H1 (cell line): ENCODE data around the gene WNK2. TPM values are rescaled to one million over a fixed set of nuclear protein-coding genes. Genes with fewer than 3 reads are reported as not detected.

Experiments
- CTCF ChIA-PET: fragments of 300-600 bp; sonication (Branson Sonifier 250); formaldehyde crosslinking; loops from one replicate; lab custom pipeline; 2021; ENCODE audit not compliant: partially characterized antibody; lab: Charles Lee
- POLR2A ChIA-PET: fragments of 300-600 bp; sonication (Branson Sonifier 250); formaldehyde crosslinking; loops from one replicate; lab custom pipeline; 2021; ENCODE audit warnings: inconsistent platforms; ENCODE audit not compliant: partially characterized antibody; lab: Charles Lee
- DNase-seq, 2 experiments: peaks; one replicate each; pipeline versions ENCODE4 v3.0.0 to v3.0.0-alpha.2; 2010 to 2022; ENCODE audit warnings: low spot score in 2 of 2, low read depth in 1 of 2, mixed read lengths in 1 of 2
- FAIRE-seq: peaks from 2 replicates; lab custom pipeline; 2011; peaks lifted over from hg19 to GRCh38; lab: Jason Lieb, UNC
- H2AFZ ChIP-seq: 2 replicates; pipeline ENCODE4 v1.8.1; 2012; ENCODE audit warnings: low read length, inconsistent platforms
- H2AK5ac ChIP-seq: 2 replicates; pipeline ENCODE4 v1.6.1; 2013; ENCODE audit warnings: low read depth, low read length
- H2BK120ac ChIP-seq: replicated peaks from 2 replicates; pipeline ENCODE3; 2013; ENCODE audit warnings: low read depth, low read length, inconsistent platforms
- H2BK12ac ChIP-seq: 2 replicates; pipeline ENCODE4 v1.6.1; 2013; ENCODE audit warnings: low read depth, low read length
- H2BK15ac ChIP-seq: 2 replicates; pipeline ENCODE4 v1.6.1; 2013; ENCODE audit warnings: low read length
- H2BK20ac ChIP-seq: 2 replicates; pipeline ENCODE4 v1.6.1; 2013; ENCODE audit warnings: low read length
- H2BK5ac ChIP-seq: 2 replicates; pipeline ENCODE4 v1.6.1; 2013; ENCODE audit warnings: low read depth, low read length
- H3K14ac ChIP-seq: 2 replicates; pipeline ENCODE4 v1.6.1; 2013; ENCODE audit warnings: inconsistent platforms; ENCODE audit not compliant: insufficient read length
- H3K18ac ChIP-seq: 2 replicates; pipeline ENCODE4 v1.6.1; 2013; ENCODE audit warnings: low read length; ENCODE audit errors: extremely low read depth
- H3K23ac ChIP-seq: 2 replicates; pipeline ENCODE4 v1.6.1; 2013; ENCODE audit warnings: inconsistent platforms; ENCODE audit not compliant: insufficient read length
- H3K23me2 ChIP-seq: 2 replicates; pipeline ENCODE4 v1.6.1; 2013; ENCODE audit warnings: low read depth, low read length
- H3K27ac ChIP-seq: 2 replicates; pipeline ENCODE4 v1.6.1; 2011; ENCODE audit warnings: low read depth, low read length, inconsistent platforms
- H3K27me3 ChIP-seq, 4 experiments: replicated peaks in 1 of 4; 1 replicate in 1 of 4; 2 replicates in 3 of 4; pipeline versions ENCODE4 v1.6.1 to v1.8.1; 2011 to 2013; ENCODE audit warnings: low read length in 3 of 4, mild to moderate bottlenecking in 3 of 4, inconsistent platforms in 2 of 4, mixed read lengths in 2 of 4, moderate library complexity in 1 of 4; ENCODE audit not compliant: control insufficient read depth in 3 of 4, insufficient read depth in 3 of 4; ENCODE audit errors: extremely low read depth in 1 of 4
- H3K36me3 ChIP-seq, 4 experiments: 2 replicates each; pipeline versions ENCODE4 v1.6.1 to v1.8.1; 2011 to 2013; ENCODE audit warnings: mild to moderate bottlenecking in 4 of 4, low read length in 3 of 4, moderate library complexity in 2 of 4, control low read depth in 1 of 4, inconsistent platforms in 1 of 4; ENCODE audit not compliant: insufficient read depth in 4 of 4, control insufficient read depth in 2 of 4
- H3K4ac ChIP-seq: replicated peaks from 2 replicates; pipeline ENCODE3; 2013; ENCODE audit warnings: low read length, low read depth, mixed read lengths, inconsistent platforms; ENCODE audit not compliant: insufficient read length
- H3K4me1 ChIP-seq, 4 experiments: replicated peaks in 1 of 4; 1 replicate in 1 of 4; 2 replicates in 3 of 4; pipeline versions ENCODE4 v1.6.1 to v1.8.1; 2011 to 2013; ENCODE audit warnings: low read length in 3 of 4, inconsistent platforms in 2 of 4, mixed read lengths in 1 of 4; ENCODE audit not compliant: insufficient read depth in 4 of 4, control insufficient read depth in 3 of 4
- H3K4me2 ChIP-seq, 2 experiments: 2 replicates each; pipeline versions ENCODE4 v1.6.1 to v1.8.1; 2011 to 2013; ENCODE audit warnings: low read depth in 2 of 2, low read length in 2 of 2, control low read depth in 1 of 2, inconsistent platforms in 1 of 2, mild to moderate bottlenecking in 1 of 2; ENCODE audit not compliant: insufficient read depth in 1 of 2
- H3K4me3 ChIP-seq, 4 experiments: fragments of 200-600, 300-600 bp in 1 of 4; sonication (generic), shearing (Covaris generic), sonication (Bioruptor Twin) in 1 of 4; 2 replicates each; pipeline versions ENCODE4 v1.5.1 to v1.8.1; 2011 to 2016; ENCODE audit warnings: low read length in 4 of 4, low read depth in 3 of 4, control low read depth in 2 of 4, inconsistent platforms in 2 of 4, mild to moderate bottlenecking in 2 of 4, mixed read lengths in 1 of 4, moderate library complexity in 1 of 4; ENCODE audit not compliant: insufficient read depth in 2 of 4; ENCODE audit errors: extremely low read depth in 1 of 4
- H3K56ac ChIP-seq: replicated peaks from 2 replicates; pipeline ENCODE3; 2013; ENCODE audit warnings: low read depth, mild to moderate bottlenecking, mixed read lengths, low read length, inconsistent platforms; ENCODE audit not compliant: insufficient read length
- H3K79me1 ChIP-seq: 2 replicates; pipeline ENCODE4 v1.6.1; 2013; ENCODE audit warnings: low read depth, low read length, control low read depth
- H3K79me2 ChIP-seq, 2 experiments: 2 replicates each; pipeline versions ENCODE4 v1.6.1 to v1.8.1; 2012 to 2013; ENCODE audit warnings: low read length in 2 of 2, mild to moderate bottlenecking in 2 of 2, inconsistent platforms in 1 of 2; ENCODE audit not compliant: insufficient read depth in 2 of 2, control insufficient read depth in 1 of 2
- H3K9ac ChIP-seq, 4 experiments: replicated peaks in 1 of 4; 1 replicate in 1 of 4; 2 replicates in 3 of 4; pipeline versions ENCODE4 v1.6.1 to v1.8.1; 2011 to 2013; ENCODE audit warnings: low read depth in 3 of 4, low read length in 3 of 4, control low read depth in 2 of 4, mild to moderate bottlenecking in 2 of 4, moderate library complexity in 2 of 4, inconsistent platforms in 1 of 4; ENCODE audit errors: extremely low read depth in 1 of 4
- H3K9me3 ChIP-seq, 2 experiments: 2 replicates each; pipeline versions ENCODE4 v1.6.1 to v1.8.1; 2012 to 2013; ENCODE audit warnings: mild to moderate bottlenecking in 2 of 2, moderate library complexity in 2 of 2, control low read depth in 1 of 2, inconsistent platforms in 1 of 2, low read depth in 1 of 2, low read length in 1 of 2, mixed read lengths in 1 of 2; ENCODE audit not compliant: insufficient read depth in 2 of 2
- H4K20me1 ChIP-seq, 2 experiments: replicated peaks in 1 of 2; 2 replicates each; pipeline versions ENCODE3 to v1.8.1; 2011 to 2013; ENCODE audit warnings: inconsistent platforms in 2 of 2, low read length in 2 of 2, mild to moderate bottlenecking in 1 of 2; ENCODE audit not compliant: insufficient read depth in 2 of 2, control insufficient read depth in 1 of 2
- H4K5ac ChIP-seq: 2 replicates; pipeline ENCODE4 v1.6.1; 2013; ENCODE audit warnings: low read length, low read depth, mixed read lengths, inconsistent platforms; ENCODE audit not compliant: insufficient read length
- H4K8ac ChIP-seq: 2 replicates; pipeline ENCODE4 v1.8.0; 2013; ENCODE audit warnings: mild to moderate bottlenecking, moderate library complexity, low read length, inconsistent platforms; ENCODE audit not compliant: insufficient read depth; ENCODE audit errors: extremely low read depth
- H4K91ac ChIP-seq: replicated peaks from 2 replicates; pipeline ENCODE3; 2013; ENCODE audit warnings: low read length, mixed read lengths, inconsistent platforms; ENCODE audit not compliant: insufficient read length
- POLR2A ChIP-seq, 2 experiments: IDR thresholded peaks; 1 replicate in 1 of 2; 2 replicates in 1 of 2; pipeline ENCODE4 v1.6.1; 2011; ENCODE audit warnings: low read depth in 2 of 2, low read length in 2 of 2, mild to moderate bottlenecking in 2 of 2; ENCODE audit errors: control extremely low read depth in 1 of 2
- RBBP5 ChIP-seq: IDR thresholded peaks from 2 replicates; pipeline ENCODE4 v1.7.1; 2012; ENCODE audit warnings: low read depth, mild to moderate bottlenecking, inconsistent platforms, low read length, moderate library complexity, borderline replicate concordance
- TEAD4 ChIP-seq: IDR thresholded peaks from 2 replicates; pipeline ENCODE4 v1.6.1; 2012; ENCODE audit warnings: low read depth, low read length, inconsistent platforms, mixed read lengths
- WGBS, 2 experiments: shearing (Covaris generic) in 1 of 2; methylation state at CpG; one replicate each; pipeline versions ENCODE4 v1.1.6 to v1.1.7; 2013 to 2015; ENCODE audit warnings: low lambda C conversion rate in 2 of 2, mixed read lengths in 2 of 2, inconsistent platforms in 1 of 2, low coverage in 1 of 2, missing lambda C conversion rate in 1 of 2; ENCODE audit not compliant: insufficient replicate concordance in 2 of 2, insufficient coverage in 1 of 2, insufficient read length in 1 of 2; ENCODE audit errors: extremely low coverage in 1 of 2, missing lambda C conversion rate in 1 of 2; 5-methylcytosine and 5-hydroxymethylcytosine counted together
- polyA plus RNA-seq, 7 experiments: library from polyadenylated mRNA; depleted of rRNA in 3 of 7; stranded (reverse) in 5 of 7; unstranded in 2 of 7; fragments of >200 nt in 5 of 7; fragments of 200-250 nt in 2 of 7; gene quantifications; 1 replicate in 5 of 7; 2 replicates in 1 of 7; 4 replicates in 1 of 7; pipeline versions ENCODE4 v1.2.1 to v1.2.3, GENCODE V29; 2011 to 2013; ENCODE audit warnings: missing spikeins in 2 of 7, mixed read lengths in 2 of 7
- total RNA-seq: library from RNA; stranded (reverse); fragmentation: NEBNext Ultra II Directional; extraction: Animal tissue kit (Norgen Biotek cat#: 25700); gene quantifications from 2 replicates; pipeline ENCODE4 v1.2.1, GENCODE V29; 2021

The WNK2 gene
- total and polyA plus RNA-seq, 2 of the 8 experiments (the other 6 are each of a cell fraction or from before 2014, with no cell fraction given): 12.0 to 87.2 TPM

GRCh38 chr9:93167185-93167584 is 16.8 kb upstream of the WNK2 start:
- Histone ChIP-seq H2BK20ac (no peak overlapping the region), H3K4me3 (no peak overlapping the region), H3K14ac (no peak overlapping the region), H3K4me2 (no peak overlapping the region), H2AFZ (no peak overlapping the region), H3K18ac (no peak overlapping the region), H4K8ac (no peak overlapping the region), H3K36me3 (no peaks in the 10 kb centered on the region), H3K9me3 (no peaks in the 10 kb centered on the region), H3K23me2 (no peaks in the 10 kb centered on the region), H3K4ac (no peak overlapping the region), H3K9ac (no peak overlapping the region), H2BK120ac (no peak overlapping the region), H3K79me2 (no peaks in the 10 kb centered on the region), H3K23ac (no peak overlapping the region), H2AK5ac (no peak overlapping the region), H2BK5ac (no peak overlapping the region), H3K79me1 (no peaks in the 10 kb centered on the region), H3K27me3 (no peaks in the 10 kb centered on the region), H2BK15ac (no peak overlapping the region), H4K91ac (no peak overlapping the region), H3K4me1 (no peaks in the 10 kb centered on the region), H3K27ac (no peak overlapping the region), H4K20me1 (no peaks in the 10 kb centered on the region), H2BK12ac (no peak overlapping the region), H4K5ac (no peak overlapping the region), H3K56ac (no peak overlapping the region)
- 93% methylated on average over 5 of the region's 6 CpGs; no CpG with 5 or more reads in 1 of the 2 experiments for WGBS, 2 experiments
- CTCF ChIA-PET: interaction anchor here (0.8 to 1.6 kb wide), 6 partner anchors 58 to 136 kb away, joined by 3 to 5 read pairs (median 3); no protein-coding TSS in a partner anchor
- DNase-seq (no peak), FAIRE-seq (no peak)
- POLR2A ChIA-PET: no interaction called here
- TF ChIP-seq RBBP5: no peak
- no peak for TF ChIP-seq TEAD4
- TF ChIP-seq POLR2A (IDR thresholded peaks at IDR 0.05; ENCODE audit: control extremely low read depth in 1 of 2, low read depth in 2 of 2, low read length in 2 of 2): no peak
